ENCODE measurements around the gene LAX1.

The LAX1 gene

DNA sequence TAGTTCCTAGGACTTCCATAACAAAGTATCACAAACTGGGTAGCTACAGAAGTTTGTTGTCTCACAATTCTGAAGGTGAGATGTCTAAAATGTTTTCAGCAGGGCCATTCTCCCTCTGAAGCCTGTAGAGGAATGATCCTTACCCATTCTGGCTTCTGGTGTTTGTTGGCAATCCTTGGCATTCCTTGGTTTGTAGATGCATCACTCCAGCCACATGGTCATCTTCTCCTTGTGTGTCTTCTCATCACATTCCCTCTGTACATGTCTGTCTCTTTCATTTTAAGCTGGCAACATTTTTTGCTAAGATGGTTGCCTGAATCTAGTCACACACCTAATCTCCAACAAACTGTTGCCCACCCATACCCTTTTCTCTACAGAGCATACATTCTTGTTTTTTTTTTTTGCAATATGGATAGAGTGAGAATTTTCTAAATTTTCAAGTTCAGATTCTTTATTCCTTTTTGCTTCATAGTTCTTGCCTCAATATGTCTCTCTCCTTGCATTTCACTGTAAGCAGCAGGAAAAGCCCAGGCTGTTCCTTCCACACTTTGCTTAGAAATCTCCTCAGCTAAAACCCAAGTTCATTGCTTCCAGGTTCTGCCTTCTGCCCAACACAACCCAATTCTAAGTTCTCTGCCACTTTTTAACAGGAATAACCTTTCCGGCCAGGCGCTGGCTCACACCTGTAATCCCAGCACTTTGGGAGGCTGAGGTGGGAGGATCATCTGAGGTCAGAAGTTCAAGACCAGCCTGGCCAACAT, 48.8 kb downstream of the LAX1 start:
- TF ChIP-seq, protein P1, sequence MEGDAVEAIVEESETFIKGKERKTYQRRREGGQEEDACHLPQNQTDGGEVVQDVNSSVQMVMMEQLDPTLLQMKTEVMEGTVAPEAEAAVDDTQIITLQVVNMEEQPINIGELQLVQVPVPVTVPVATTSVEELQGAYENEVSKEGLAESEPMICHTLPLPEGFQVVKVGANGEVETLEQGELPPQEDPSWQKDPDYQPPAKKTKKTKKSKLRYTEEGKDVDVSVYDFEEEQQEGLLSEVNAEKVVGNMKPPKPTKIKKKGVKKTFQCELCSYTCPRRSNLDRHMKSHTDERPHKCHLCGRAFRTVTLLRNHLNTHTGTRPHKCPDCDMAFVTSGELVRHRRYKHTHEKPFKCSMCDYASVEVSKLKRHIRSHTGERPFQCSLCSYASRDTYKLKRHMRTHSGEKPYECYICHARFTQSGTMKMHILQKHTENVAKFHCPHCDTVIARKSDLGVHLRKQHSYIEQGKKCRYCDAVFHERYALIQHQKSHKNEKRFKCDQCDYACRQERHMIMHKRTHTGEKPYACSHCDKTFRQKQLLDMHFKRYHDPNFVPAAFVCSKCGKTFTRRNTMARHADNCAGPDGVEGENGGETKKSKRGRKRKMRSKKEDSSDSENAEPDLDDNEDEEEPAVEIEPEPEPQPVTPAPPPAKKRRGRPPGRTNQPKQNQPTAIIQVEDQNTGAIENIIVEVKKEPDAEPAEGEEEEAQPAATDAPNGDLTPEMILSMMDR (IDR thresholded peaks at IDR 0.05; ENCODE audit: low read depth, low read length): no peak

DNA sequence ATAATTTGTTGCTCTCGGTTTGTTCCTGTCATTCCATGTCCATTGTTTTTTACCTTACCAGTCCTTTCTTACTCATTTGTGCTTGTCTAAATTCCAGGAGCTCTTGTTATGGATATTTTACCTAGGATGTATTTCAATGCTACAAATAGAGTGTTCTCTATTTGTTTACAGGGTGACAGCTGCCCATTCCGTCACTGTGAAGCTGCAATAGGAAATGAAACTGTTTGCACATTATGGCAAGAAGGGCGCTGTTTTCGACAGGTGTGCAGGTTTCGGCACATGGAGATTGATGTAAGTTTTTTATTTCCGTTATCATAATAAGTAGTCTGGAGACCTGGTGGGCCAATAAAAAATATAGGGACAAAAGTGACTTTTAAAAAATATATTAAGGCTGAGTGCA, 53.4 kb downstream of the LAX1 start:
- TF ChIP-seq, protein P1 (IDR thresholded peaks at IDR 0.05; ENCODE audit: low read depth, low read length): no peak
- DNase-seq (ENCODE audit: extremely low read depth, low read depth): no peak

More for the DNA sequence above, 48.8 kb downstream of the LAX1 start:
- DNase-seq (ENCODE audit: extremely low read depth, low read depth): no peak

DNA sequence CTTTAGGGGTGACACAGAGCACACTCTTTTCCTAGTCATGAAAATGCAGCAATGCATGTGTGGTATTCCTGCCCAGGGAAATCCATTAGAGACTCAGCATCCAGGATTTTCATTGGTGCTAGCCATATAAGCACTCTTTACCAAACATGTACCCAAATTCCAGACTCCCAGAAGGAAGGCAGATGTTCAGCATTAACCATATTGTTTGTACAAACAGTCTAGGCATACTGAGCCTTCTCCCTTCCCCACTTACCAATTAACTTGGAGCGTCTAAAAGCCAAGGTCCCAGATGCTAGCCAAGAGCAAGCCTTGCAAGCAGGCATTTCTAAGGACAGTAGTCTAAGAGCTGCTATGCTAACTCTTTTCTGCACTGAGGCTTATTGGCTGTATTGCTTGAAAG, 58.3 kb downstream of the LAX1 start:
- TF ChIP-seq, protein P1 (IDR thresholded peaks at IDR 0.05; ENCODE audit: low read depth, low read length): no peak
- no peak for DNase-seq (ENCODE audit: extremely low read depth, low read depth)
